ENCODE measurements around the gene RSPH6A.

RSPH6A gene

DNA sequence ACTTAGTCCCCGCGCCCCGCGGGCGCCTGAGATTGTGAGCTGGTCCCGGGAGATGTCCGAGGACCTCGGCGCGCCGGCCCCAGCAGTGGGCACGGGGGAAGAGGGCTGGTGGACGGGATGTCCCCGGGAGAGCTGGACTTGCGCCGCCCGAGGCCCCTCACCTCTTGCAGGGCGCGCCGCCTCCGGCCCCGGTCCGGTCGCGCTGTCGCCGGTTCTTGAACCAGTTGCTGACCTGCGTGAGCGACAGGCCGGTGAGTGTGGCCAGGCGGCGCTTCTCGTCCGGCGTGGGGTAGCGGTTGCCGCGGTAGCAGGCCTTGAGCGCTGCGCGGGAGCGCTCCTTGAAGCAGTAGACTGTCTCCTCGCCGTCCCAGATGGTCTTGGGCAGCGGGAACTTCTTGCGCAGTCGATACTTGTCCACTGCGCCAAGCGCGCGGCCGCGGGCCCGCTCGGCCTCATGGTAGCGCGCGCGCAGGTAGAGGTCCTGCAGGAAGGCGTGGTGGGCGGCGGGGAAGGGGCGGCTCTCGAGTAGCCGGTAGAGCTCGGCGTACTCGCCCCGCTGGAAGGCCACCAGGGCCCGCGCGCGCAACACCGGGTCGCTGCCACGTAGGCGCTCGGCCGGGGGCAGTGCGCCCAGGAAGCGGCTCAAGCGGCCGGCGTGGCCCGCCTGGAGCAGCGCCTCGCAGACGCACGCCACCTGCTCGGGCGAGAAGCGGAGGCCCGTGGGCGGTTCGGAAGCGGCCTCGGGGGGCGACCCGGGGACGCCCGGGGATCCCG, 47.0 kb downstream of the RSPH6A start (continued):
- TF ChIP-seq RBAK (tag by site-specific recombination; IDR thresholded peaks at IDR 0.05) (no peak), YY2 (tag by site-specific recombination; IDR thresholded peaks at IDR 0.05) (no peak), KLF9 (tag by site-specific recombination; IDR thresholded peaks at IDR 0.05; ENCODE audit: low read depth) (peak; percentile 75), ZNF223 (tag by site-specific recombination; IDR thresholded peaks at IDR 0.05) (no peak)

DNA sequence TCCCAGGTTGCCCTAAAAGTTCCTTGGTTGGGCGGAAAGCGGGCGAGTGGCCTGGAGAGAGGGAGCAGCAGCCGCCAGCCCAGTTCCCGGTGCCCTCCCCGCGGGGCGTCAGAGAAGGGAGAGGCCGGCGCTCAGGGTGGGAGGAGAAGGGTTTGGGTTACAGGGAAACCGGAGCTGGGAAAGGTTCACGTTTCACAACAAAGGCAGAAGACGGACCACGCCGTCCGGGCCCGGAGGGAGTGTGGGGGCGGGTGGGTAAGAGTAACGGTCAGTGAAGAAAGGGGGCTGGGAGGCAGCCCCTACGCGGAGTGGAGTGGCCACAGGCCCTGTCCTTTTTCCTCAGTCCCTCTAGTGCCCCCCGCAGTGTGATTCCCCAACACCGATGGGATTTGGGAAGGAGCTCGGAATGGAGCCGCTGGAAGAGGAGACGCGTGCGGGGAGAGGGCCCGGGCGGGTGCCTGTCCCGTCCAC, 47.7 kb downstream of the RSPH6A start:
- H3K4me1 ChIP-seq (ENCODE audit: control insufficient read depth, insufficient read depth, low read length), result peaks cover 25% of the 10 kb centered on the region
- ChIA-PET CTCF (interaction anchor here (0.9 to 2.8 kb wide), 4 partner anchors 50 to 96 kb away, joined by 3 to 37 read pairs (median 6); partner anchors contain the start of genes QPCTL and SNRPD2), POLR2A (interaction anchor here (0.6 to 7.2 kb wide), 15 partner anchors 10 to 126 kb away, joined by 3 to 133 read pairs (median 14); partner anchors contain the start of genes DMWD, FBXO46, QPCTL and SNRPD2)
- peak overlapping the region; percentile 98 for H3K27ac ChIP-seq (ENCODE audit: extremely low read depth, low read depth, low read length)
- no peaks in the 10 kb centered on the region for H3K9me3 ChIP-seq (ENCODE audit: control insufficient read depth, insufficient read depth, low read depth, low read length)
- H3K36me3 ChIP-seq (ENCODE audit: control insufficient read depth in 2 of 2, insufficient read depth in 1 of 2, low read length in 2 of 2), result peaks cover 0 to 12% of the 10 kb centered on the region in 2 experiments; a peak in 2 of 3 replicates
- peak overlapping the region; percentile 70 for H3K4me3 ChIP-seq (ENCODE audit: low read depth, low read length)
- TF ChIP-seq SALL2 (tag by site-specific recombination; IDR thresholded peaks at IDR 0.05; ENCODE audit: borderline replicate concordance), result no peak
- no peak for TF ChIP-seq ZNF416 (tag by site-specific recombination; IDR thresholded peaks at IDR 0.05)
- peak; percentile 83 for TF ChIP-seq EGR2 (tag by site-specific recombination; IDR thresholded peaks at IDR 0.05; ENCODE audit: low read depth)
- no peak for TF ChIP-seq ZNF133 (tag by site-specific recombination; IDR thresholded peaks at IDR 0.05)
- TF ChIP-seq ZNF280C (tag by site-specific recombination; IDR thresholded peaks at IDR 0.05), result no peak
- peak; percentile 88 for TF ChIP-seq WT1 (tag by site-specific recombination; IDR thresholded peaks at IDR 0.05)
- TF ChIP-seq ZNF174 (tag by site-specific recombination; IDR thresholded peaks at IDR 0.05), result no peak
- TF ChIP-seq ZNF146 (tag by site-specific recombination; IDR thresholded peaks at IDR 0.05), result no peak
- TF ChIP-seq SP3 (tag by site-specific recombination; IDR thresholded peaks at IDR 0.05), result peak; percentile 34
- TF ChIP-seq HOXC10 (CRISPR knock-in tag; IDR thresholded peaks at IDR 0.05), result no peak
- no peak for TF ChIP-seq ZNF239 (tag by site-specific recombination; IDR thresholded peaks at IDR 0.05)
- TF ChIP-seq HOXA7 (CRISPR knock-in tag; IDR thresholded peaks at IDR 0.05; ENCODE audit: borderline replicate concordance), result no peak
- no peak for TF ChIP-seq ZNF791 (tag by site-specific recombination; IDR thresholded peaks at IDR 0.05)
- TF ChIP-seq, protein P1, sequence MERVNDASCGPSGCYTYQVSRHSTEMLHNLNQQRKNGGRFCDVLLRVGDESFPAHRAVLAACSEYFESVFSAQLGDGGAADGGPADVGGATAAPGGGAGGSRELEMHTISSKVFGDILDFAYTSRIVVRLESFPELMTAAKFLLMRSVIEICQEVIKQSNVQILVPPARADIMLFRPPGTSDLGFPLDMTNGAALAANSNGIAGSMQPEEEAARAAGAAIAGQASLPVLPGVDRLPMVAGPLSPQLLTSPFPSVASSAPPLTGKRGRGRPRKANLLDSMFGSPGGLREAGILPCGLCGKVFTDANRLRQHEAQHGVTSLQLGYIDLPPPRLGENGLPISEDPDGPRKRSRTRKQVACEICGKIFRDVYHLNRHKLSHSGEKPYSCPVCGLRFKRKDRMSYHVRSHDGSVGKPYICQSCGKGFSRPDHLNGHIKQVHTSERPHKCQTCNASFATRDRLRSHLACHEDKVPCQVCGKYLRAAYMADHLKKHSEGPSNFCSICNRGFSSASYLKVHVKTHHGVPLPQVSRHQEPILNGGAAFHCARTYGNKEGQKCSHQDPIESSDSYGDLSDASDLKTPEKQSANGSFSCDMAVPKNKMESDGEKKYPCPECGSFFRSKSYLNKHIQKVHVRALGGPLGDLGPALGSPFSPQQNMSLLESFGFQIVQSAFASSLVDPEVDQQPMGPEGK (tag by site-specific recombination; IDR thresholded peaks at IDR 0.05), result peak; percentile 87
- TF ChIP-seq ZIC2 (tag by site-specific recombination; IDR thresholded peaks at IDR 0.05), result peak; percentile 74
- 0 out of 2 replicates have a peak, but pooled peaks have one; percentile 55 for TF ChIP-seq ZBTB48 (tag by site-specific recombination; IDR thresholded peaks at IDR 0.05)
- 0 out of 2 replicates have a peak, but pooled peaks have one; percentile 40 for TF ChIP-seq ZNF629 (tag by site-specific recombination; IDR thresholded peaks at IDR 0.05)
- TF ChIP-seq TRIM28 (IDR thresholded peaks at IDR 0.05; ENCODE audit: borderline replicate concordance, low read length), result no peak
- TF ChIP-seq ZNF777 (tag by site-specific recombination; IDR thresholded peaks at IDR 0.05; ENCODE audit: borderline replicate concordance), result no peak
- peak; percentile 93 for TF ChIP-seq ZBTB20 (tag by site-specific recombination; IDR thresholded peaks at IDR 0.05)
- 0 out of 2 replicates have a peak, but pooled peaks have one; percentile 38 for TF ChIP-seq ZNF561 (tag by site-specific recombination; IDR thresholded peaks at IDR 0.05; ENCODE audit: borderline replicate concordance)
- no peak for TF ChIP-seq ZNF169 (tag by site-specific recombination; IDR thresholded peaks at IDR 0.05)
- no peak for TF ChIP-seq YY1 (tag by site-specific recombination; IDR thresholded peaks at IDR 0.05)
- TF ChIP-seq ZNF366 (tag by site-specific recombination; conservative IDR thresholded peaks at IDR 0.05), result peak; percentile 77
- TF ChIP-seq ELK4 (IDR thresholded peaks at IDR 0.05; ENCODE audit: borderline replicate concordance, low read depth, low read length), result no peak
- no peak for TF ChIP-seq ZNF211 (tag by site-specific recombination; IDR thresholded peaks at IDR 0.05; ENCODE audit: low read depth)
- TF ChIP-seq KLF17 (tag by site-specific recombination; IDR thresholded peaks at IDR 0.05), result peak; percentile 70
- peak; percentile 33; the same call in 1 of the 2 replicates for TF ChIP-seq GLIS1 (tag by site-specific recombination; IDR thresholded peaks at IDR 0.05)

Data from HEK293 (cell line).